Measurements from ENCODE around the gene LIPC. TPM values are rescaled to one million over a fixed set of nuclear protein-coding genes. Genes with fewer than 3 reads are reported as not detected.

LIPC gene
- total and polyA plus RNA-seq, 2 of the 4 experiments (the other 2 are of a cell fraction): 0.07 TPM; not detected in 1

- TF ChIP-seq, protein P1, sequence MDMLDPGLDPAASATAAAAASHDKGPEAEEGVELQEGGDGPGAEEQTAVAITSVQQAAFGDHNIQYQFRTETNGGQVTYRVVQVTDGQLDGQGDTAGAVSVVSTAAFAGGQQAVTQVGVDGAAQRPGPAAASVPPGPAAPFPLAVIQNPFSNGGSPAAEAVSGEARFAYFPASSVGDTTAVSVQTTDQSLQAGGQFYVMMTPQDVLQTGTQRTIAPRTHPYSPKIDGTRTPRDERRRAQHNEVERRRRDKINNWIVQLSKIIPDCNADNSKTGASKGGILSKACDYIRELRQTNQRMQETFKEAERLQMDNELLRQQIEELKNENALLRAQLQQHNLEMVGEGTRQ (IDR thresholded peaks at IDR 0.05; ENCODE audit: low read depth, low read length): no peak
Observed at GRCh38 chr15:58547628-58548307, 116.0 kb downstream of the LIPC start (continued).

DNA sequence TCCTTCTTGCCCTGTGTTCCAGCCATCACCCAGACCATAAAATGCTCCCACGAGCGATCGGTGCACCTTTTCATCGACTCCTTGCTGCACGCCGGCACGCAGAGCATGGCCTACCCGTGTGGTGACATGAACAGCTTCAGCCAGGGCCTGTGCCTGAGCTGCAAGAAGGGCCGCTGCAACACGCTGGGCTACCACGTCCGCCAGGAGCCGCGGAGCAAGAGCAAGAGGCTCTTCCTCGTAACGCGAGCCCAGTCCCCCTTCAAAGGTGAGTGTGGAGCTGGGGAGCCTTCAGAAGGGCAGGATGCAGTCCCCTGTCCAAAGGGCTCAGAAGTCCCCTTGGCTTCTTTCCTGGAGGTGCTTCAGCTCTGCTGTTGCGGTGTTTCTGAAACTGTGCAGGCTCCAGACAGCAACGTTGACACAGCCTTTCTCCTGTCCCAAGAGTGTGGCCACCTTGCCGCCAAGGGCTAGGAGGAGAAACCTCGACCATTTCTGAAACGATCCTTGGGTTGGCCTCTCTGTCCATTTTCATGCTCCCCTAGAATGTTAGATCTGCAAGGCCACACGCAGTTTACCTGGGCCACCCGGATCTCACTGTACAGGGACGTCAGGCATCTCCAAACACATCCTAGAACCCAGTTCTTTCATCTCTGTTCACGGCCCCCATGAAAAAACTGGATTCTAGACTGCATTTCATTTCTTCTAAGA is 116.7 kb downstream of the LIPC start:
- in situ Hi-C loops (cut with MboI; ENCODE audit: low sequenced_read_pairs) (no loop called here), dilution Hi-C loops (cut with HindIII; ENCODE audit: low sequenced_read_pairs, unreplicated experiment) (no loop called here), intact Hi-C loops (cut with micrococcal nuclease) (loop anchor here (1.0 to 5.0 kb wide), 2 partner anchors 76 to 216 kb away; no protein-coding TSS in a partner anchor)
- H3K79me1 ChIP-seq (ENCODE audit: low read depth in 1 of 2, low read length in 2 of 2): no peaks in the 10 kb centered on the region
- H3K4ac ChIP-seq (ENCODE audit: low read depth, low read length): peak overlapping the region; percentile 96
- ChIA-PET POLR2A (ENCODE audit: unreplicated experiment) (no interaction called here), CTCF (interaction anchor here (0.9 kb wide), 1 partner anchor 229 kb away, joined by 3 read pairs; no protein-coding TSS in a partner anchor)
- no peak overlapping the region for H3K9ac ChIP-seq (ENCODE audit: low read depth, low read length)
- peak overlapping the region; percentile 47 for H2AFZ ChIP-seq (replicated peaks; ENCODE audit: low read length, poor library complexity)
- H2BK15ac ChIP-seq (ENCODE audit: low read depth, low read length): peak overlapping the region; percentile 67; the same call in 2 of the 3 replicates
- H2BK20ac ChIP-seq (ENCODE audit: low read depth, low read length): peak overlapping the region; percentile 50
- peak overlapping the region; percentile 42 for H3K18ac ChIP-seq (ENCODE audit: low read depth, low read length)
- no peaks in the 10 kb centered on the region for H4K20me1 ChIP-seq (ENCODE audit: insufficient read depth, low read length)
- H4K5ac ChIP-seq (ENCODE audit: low read depth, low read length): peak overlapping the region; percentile 24
- H3K14ac ChIP-seq (replicated peaks; ENCODE audit: low read depth, low read length): peak overlapping the region; percentile 24
- no peaks in the 10 kb centered on the region for H3K9me3 ChIP-seq (ENCODE audit: control insufficient read depth, insufficient read depth, low read length)
- peaks cover 38% of the 10 kb centered on the region for H3K9me1 ChIP-seq (ENCODE audit: insufficient read depth, low read length)
- DNase-seq (no peak), ATAC-seq (ENCODE audit: low read depth) (no peak)
- H3K27ac ChIP-seq (ENCODE audit: insufficient read depth, low read length): peak overlapping the region; percentile 62; the same call in 1 of the 2 replicates
- no peak overlapping the region for H3K4me2 ChIP-seq (ENCODE audit: low read depth, low read length)
- H3K27me3 ChIP-seq (ENCODE audit: control insufficient read depth, insufficient read depth, low read length): no peaks in the 10 kb centered on the region
- peak overlapping the region; percentile 93 for H2BK120ac ChIP-seq (ENCODE audit: low read depth, low read length)
- peaks cover 42% of the 10 kb centered on the region for H3K4me1 ChIP-seq (ENCODE audit: control insufficient read depth, insufficient read depth, low read length)
- H3K23ac ChIP-seq (ENCODE audit: low read depth, low read length): peak overlapping the region; percentile 67
- WGBS, 2 experiments (ENCODE audit: extremely low coverage in 2 of 2, insufficient read length in 1 of 2): 89% methylated on average over 12 of the region's 26 CpGs; no CpG with 5 or more reads in 1 of the 2 experiments
- no peak for TF ChIP-seq CTCF (conservative IDR thresholded peaks at IDR 0.05; ENCODE audit: low read depth, low read length)
- no peak for TF ChIP-seq SMC3 (IDR thresholded peaks at IDR 0.05; ENCODE audit: low read depth, low read length)
- no peak for TF ChIP-seq POLR2A (IDR thresholded peaks at IDR 0.05; ENCODE audit: low read depth, low read length)
- no peak for TF ChIP-seq RAD21 (IDR thresholded peaks at IDR 0.05; ENCODE audit: low read length)
- no peak for TF ChIP-seq CEBPB (IDR thresholded peaks at IDR 0.05; ENCODE audit: low read depth, low read length)
- TF ChIP-seq MXI1 (IDR thresholded peaks at IDR 0.05; ENCODE audit: borderline replicate concordance, low read depth, low read length): no peak
- no peak for TF ChIP-seq NFE2L2 (IDR thresholded peaks at IDR 0.05; ENCODE audit: low read depth, low read length)
- H4K91ac ChIP-seq (ENCODE audit: insufficient read depth, low read depth, low read length): peak overlapping the region; percentile 91
- H3K4me3 ChIP-seq (ENCODE audit: insufficient read depth, low read depth, low read length): no peak overlapping the region
- H3K36me3 ChIP-seq (ENCODE audit: control insufficient read depth, insufficient read depth, low read length): no peaks in the 10 kb centered on the region
- H3K56ac ChIP-seq (ENCODE audit: extremely low read depth, insufficient read depth, low read length): peak overlapping the region; percentile 45; the same call in 1 of the 2 replicates
- H2AK9ac ChIP-seq (replicated peaks; ENCODE audit: low read depth, low read length, poor library complexity): no peak overlapping the region
- peak overlapping the region; percentile 38 for H2BK5ac ChIP-seq (ENCODE audit: low read depth, low read length, poor library complexity, severe bottlenecking)
- H2AK5ac ChIP-seq (ENCODE audit: low read depth, low read length): peak overlapping the region; percentile 93
- peak overlapping the region; percentile 41 to 45 for H4K8ac ChIP-seq (ENCODE audit: low read depth in 2 of 2, low read length in 2 of 2)
- no TSS peak for BruUV-seq (replicated peaks)

Measured in IMR-90 (cell line).